HG03064 (cell line): ENCODE data around the gene MYT1.

Source experiments
- ATAC-seq: cut with Tn5 transposase; IDR thresholded peaks from one replicate; pipeline ENCODE4 v1.9.1; 2021; ENCODE audit warnings: low read depth; ENCODE audit not compliant: unreplicated experiment

MYT1 gene

DNA sequence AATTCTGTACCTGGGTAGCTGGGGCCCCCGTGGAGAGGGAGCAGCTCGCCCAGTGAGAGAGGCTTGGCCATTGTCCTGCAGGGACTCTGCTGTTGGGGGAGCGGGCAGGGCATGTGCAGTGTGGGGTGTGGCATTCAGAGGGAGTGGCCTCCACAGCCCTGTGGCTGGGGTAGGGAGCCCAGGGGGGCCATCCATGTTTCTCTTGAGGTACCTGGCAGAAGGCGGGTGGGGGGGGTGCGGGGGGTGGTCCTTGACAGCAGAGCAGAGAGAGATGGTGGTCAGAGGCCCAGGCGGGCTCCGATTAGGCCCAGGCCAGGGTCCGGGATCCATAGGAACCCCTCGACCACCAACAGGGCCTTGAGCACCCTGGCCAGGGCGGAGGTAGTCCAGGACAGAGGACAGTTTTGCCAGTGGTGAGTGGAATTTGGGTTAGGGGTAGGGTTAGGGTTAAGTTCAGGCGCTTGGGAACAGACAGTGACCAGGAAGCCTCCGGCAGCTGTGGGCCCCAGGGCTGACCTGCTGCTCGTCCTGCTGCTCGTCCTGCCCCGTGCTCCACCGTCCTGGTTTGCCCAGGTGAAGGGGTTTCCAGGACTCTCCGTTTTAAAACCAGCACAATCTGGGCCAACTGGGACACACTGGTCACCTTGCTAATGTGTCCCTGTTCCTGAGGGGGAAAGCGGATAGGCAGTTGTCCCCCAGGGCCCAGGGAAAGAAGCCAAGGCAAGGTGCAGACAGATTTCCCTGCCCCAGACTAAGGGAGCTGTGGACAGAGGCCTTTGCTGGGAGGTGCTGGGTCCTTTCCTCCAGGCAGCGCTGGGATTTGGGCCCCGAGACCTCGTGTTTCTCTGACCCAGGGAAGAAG is 24.8 kb upstream of the MYT1 start:
- ATAC-seq = no peak

- ATAC-seq = no peak
These were observed 24.0 kb upstream of the MYT1 start for GRCh38 chr20:64140061-64140931.

DNA sequence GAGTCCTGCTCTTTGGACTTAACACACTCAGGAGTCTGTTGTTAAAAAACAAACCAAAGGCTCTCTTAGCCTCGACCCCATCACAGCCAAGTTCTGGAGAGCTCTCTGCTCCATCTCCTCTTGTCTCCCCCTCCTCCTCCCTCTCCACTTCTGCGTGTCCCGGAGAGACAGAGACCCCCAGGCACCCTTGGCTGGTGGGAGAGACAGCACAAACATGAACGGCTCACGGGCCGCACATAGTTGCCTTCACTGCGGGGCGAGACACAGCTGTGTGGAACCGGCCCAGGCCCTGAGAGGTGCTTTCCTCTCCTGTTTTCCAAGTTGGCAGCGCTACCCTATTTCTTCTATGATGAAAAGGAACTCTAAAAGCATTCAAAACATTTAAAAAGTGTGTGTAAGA is 23.3 kb upstream of the MYT1 start:
- ATAC-seq = no peak

- ATAC-seq = no peak
These were observed 21.7 kb upstream of the MYT1 start for GRCh38 chr20:64142590-64142989.

DNA sequence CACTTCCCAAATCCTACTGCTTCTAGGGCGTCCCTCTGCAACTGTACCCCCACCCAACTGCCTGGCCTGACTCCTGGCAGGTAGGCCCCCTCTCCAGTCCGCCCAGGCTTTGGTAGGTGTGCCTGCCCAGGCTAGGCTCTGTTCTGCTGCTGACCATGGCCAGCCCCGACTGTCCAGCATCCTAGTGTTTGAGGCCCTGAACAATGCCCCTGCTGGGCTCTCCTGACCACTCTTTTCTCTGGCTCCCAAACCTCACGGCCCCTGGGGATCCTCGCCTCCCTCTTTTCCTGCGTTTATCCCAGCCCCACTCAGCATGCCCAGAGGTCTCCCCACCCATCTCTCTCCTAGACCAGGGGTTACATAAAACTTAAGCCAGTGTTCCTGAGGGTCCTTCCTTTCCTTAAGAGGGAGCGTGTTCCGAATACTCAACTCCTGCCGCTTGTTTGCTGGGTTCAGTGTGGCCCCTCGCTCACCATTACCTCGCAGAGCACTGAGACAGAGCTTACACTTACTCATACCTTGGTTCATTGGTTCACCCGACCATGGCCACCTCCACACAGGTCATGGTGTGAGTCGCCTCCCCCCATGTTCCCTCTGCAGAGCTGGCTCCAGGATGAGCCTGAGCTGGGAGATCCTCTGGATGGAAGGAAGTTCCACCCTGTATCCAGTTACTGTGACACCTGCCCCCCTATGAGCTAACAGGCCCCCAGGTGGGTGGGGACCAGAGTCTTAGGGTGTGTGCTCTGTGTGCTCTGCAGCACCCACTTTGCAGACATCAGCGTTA is 21.0 kb upstream of the MYT1 start:
- no peak for ATAC-seq

DNA sequence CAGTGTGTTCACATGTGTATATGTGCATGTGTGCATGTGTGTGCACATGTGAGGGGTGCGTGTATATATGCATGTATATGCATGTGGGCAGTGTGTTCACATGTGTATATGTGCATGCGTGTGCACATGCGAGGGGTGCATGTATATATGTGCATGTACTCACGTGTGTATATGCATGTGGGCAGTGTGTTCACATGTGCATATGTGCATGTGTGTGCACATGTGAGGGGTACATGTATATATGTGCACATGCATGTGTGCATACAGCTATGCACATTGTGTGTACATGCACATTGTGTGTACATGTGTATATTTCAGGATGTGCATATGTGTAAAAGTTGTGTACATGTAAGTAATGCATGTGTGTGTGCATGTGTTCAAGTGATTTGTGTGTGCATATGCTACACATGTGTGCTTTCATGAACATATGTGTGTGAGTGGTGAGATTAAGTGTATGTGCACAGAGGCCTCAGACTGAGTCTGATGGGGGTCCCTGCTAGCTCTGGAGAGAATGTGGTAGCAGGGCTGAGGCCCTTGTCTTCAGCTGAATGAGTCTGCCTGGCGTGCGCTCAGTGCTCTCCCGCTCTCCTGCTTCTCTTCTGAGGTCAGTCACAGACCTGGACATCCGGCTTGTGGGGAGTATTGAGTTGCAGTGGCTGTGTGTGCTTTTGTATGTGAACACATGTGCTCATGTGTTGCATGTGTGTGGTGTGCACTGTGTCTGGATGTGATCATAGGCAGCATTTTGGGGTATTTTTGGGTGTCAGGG is 19.9 kb upstream of the MYT1 start:
- ATAC-seq = no peak

DNA sequence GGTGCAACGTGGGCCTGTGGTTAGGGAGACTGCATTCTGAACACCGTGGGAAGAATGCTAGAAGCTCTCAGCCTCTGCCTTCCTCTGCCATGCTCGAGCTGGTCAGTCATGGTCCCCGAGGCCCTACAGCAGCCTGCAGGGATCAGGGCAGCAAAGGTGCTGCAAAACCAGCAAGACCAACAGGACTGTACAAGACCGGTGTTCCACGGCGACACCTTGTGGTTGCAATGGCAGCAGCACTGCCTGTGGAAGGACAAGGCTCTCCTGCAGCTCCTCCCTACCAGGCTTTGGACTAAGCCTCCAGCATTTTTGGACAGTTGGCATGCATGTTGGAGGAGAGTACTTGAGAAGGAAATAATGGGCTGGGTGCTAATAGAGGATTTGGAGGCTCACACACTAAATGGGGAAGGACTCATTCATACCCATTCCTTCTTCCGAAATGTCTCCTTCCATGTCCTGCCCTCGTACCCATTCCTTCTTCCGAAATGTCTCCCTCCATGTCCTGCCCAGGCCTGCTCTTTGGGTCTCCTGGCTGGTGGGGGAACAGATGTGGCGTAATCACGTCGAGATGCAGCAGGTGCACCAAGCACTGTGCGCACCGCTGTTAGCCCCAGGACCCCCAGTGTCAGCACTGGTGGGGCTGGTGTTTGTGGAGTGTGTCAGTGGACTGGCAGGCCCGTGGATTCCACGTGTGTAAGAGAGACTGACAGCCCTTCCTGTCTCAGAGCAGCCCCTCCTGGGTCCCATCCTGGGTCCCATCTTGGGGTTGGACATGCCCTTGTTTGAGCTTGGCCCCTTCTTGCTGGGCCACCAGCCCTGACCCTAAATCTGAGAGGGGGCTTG is 18.6 kb upstream of the MYT1 start:
- ATAC-seq = no peak

DNA sequence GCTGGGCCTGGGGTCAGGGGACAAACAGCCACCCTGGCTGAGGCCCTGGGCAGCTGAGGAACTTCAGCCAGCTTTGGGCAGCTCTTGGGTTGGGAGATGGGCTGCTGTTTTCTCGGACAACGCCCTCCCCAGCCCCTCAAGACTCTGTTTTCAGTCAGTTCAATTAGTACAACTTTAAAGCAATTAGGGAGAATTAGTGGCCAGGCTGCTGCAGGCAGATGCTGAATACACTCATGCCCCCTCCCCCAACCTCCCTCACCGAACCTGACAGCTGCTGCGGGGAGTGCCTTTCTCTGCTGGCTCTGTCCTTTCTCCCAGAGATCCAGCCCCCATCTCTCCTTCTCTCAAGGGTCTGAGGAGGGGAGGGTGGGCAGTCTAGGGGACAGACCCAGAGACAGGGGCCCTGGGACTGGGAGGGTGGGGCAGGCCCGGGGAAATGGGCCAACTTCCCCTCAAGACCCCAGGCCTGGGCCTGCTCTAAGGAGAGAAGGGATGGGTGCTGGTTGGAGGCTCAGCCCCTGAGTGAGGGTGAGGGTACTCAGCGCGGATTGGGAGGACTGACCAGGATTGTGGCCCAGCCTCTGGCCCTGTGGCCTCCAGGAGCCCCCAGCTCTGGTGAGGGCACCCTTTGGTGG is 17.8 kb upstream of the MYT1 start:
- no peak for ATAC-seq

DNA sequence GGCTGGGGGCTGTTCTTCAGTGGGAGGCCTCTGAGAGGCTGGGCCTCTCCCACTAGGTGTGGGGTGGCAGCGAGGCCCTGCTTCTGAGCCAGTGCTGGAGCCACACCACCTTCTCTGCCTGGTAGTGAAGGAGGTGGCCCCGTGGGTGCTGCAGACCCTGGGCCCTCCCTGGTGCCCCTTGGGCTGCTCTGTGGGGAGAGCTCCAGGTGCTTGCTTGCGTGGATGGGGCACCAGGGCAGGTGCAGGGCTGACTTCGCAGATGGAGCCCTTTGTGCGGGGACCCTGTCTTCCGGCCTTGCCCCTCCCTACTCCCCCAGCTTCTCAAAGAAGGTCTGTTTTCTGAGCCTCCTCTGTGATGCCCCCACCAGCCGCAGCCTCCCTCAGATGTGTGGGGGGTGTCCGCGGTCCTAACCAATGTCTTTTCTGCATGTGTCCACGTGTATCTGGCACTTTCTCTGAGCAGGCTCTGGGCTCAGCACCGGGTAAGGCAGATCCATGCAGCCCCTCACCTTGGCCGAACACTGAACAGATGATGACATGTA is 17.2 kb upstream of the MYT1 start:
- no peak for ATAC-seq

DNA sequence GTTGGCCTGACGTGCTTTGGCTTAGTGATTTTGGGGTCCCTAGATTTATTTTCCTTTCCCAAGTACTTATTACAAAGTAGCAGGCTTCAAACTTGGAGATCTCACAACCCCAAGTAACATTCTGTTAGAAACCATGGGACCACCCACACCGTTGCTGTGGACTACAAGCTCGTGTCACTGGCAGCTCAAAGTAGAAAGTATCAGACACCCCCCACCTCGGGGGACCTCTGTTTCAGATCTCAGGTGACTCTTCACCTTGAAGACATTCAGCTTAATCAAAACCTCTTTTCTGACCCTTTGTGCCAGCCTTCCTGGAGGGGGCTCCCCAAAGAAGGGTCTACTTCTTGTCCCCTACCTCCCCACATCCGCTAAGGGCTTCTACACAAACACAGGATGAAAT is 15.7 kb upstream of the MYT1 start:
- ATAC-seq = no peak

GRCh38 chr20:64149141-64149540 is 15.1 kb upstream of the MYT1 start:
- ATAC-seq = no peak

DNA sequence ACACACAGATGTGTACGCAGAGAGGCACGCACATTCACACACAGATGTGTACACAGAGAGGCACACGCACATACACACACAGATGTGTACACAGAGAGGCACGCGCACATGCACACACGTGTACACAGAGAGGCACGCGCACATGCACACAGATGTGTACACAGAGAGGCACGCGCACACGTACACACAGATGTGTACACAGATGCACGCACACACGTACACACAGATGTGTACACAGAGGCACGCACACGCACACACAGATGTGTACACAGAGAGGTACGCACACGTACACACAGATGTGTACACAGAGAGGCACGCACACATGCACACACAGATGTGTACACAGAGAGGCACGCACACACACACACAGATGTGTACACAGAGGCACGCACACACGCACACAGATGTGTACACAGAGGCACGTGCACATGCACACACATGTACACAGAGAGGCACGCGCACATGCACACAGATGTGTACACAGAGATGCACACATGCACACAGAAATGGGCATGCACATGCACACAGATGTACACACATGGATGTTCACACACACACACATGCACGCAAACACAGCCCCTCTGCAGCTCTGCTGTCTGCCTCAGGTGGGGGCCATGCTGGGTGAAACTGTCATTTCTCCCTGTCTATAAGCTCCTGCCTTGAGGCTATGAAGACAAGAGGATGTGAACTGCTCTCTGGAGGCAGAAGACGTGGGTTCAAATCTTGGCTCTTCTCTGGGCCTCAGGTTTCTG is 14.3 kb upstream of the MYT1 start:
- ATAC-seq = no peak

GRCh38 chr20:64150756-64151632 is 13.3 kb upstream of the MYT1 start:
- ATAC-seq = no peak

DNA sequence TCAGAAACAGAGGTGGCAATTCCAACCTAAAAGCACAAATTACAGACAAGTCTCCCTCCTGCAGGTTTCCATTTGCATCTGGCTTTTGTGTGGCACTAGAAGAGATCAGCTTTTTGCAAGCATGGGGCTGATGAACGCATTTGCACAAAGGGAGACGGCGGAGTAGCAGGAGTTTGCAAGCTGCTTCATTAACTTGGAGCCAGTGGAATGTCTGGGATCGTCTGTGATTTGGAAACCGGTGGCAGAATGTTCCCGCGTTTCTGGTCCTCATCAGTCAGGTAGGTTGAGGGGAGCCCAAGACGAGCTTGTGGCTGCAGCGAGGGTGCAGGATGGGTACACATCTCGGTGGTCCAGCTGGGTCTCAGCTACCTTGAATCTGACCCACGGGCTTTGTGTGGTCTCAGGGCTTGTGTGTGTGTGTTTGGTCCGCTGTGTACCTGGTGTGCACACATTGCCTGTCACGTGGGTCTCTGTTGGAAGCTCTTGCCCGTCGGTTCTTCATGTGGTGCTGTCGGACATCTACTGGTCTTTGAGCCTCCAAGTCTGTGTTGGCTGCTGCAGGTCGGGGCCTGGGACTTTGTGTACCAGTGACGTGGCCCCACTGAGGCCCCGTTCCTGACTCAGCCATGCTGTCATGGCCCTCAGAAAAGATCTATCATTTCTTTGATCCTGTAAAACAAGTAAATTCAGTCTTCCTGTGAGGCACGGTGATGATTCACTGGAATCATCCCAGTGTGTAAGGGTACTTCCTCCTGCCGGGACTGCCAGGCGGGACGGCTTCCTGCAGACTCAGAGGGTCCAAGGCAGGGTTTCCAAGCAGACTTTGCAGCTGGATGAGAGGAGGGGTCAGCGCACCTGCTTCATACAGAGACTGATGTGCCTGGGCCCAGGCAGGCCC is 12.4 kb upstream of the MYT1 start:
- ATAC-seq = no peak

DNA sequence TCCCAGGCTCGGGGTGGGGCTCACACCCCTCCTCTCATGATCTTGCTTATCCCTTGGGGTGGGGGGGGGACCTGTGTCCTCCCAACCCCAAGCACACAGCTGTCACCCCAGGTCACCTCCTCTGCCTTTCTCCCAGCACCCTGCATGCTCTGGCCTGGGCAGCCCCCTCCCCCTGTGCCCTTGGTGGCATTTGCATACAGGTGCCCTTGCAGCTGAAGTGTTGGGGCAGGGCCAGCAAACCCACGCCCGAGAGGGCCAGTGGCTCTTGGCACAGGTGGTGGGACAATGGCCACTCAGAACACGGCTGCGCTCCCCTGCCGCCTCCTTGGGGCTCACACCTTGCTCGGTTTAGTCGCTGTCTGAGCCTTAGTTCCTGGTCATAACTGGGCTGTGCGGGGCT is 11.3 kb upstream of the MYT1 start:
- ATAC-seq = no peak

DNA sequence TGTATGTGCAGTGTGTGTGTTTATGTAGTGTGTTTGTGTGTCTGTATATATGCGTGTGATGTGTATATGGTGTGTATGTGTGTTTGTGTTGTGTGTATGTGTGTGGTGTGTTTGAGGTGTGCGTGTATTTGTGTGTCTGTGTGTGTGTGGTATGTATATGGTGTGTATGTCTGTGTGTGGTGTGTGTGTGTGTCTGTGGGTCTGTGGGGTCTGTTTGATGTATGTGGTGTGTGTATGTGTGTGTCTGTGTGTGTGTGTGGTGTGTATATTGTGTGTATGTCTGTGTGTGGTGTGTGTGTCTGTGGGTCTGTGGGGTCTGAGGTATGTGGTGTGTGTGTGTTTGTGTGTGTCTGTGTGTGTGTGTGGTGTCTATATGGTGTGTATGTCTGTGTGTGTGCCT is 10.8 kb upstream of the MYT1 start:
- ATAC-seq = no peak
